H1 (cell line): ENCODE results near the gene PBX3. TPM values are rescaled to one million over a fixed set of nuclear protein-coding genes. Genes with fewer than 3 reads are reported as not detected.

Source experiments
- CTCF ChIA-PET: fragments of 300-600 bp; sonication (Branson Sonifier 250); formaldehyde crosslinking; loops from one replicate; lab custom pipeline; 2021; ENCODE audit not compliant: partially characterized antibody; lab: Charles Lee
- POLR2A ChIA-PET: fragments of 300-600 bp; sonication (Branson Sonifier 250); formaldehyde crosslinking; loops from one replicate; lab custom pipeline; 2021; ENCODE audit warnings: inconsistent platforms; ENCODE audit not compliant: partially characterized antibody; lab: Charles Lee
- DNase-seq, 2 experiments: peaks; one replicate each; pipeline versions ENCODE4 v3.0.0 to v3.0.0-alpha.2; 2010 to 2022; ENCODE audit warnings: low spot score in 2 of 2, low read depth in 1 of 2, mixed read lengths in 1 of 2
- FAIRE-seq: peaks from 2 replicates; lab custom pipeline; 2011; peaks lifted over from hg19 to GRCh38; lab: Jason Lieb, UNC
- H2AFZ ChIP-seq: 2 replicates; pipeline ENCODE4 v1.8.1; 2012; ENCODE audit warnings: low read length, inconsistent platforms
- H2AK5ac ChIP-seq: 2 replicates; pipeline ENCODE4 v1.6.1; 2013; ENCODE audit warnings: low read depth, low read length
- H2BK120ac ChIP-seq: replicated peaks from 2 replicates; pipeline ENCODE3; 2013; ENCODE audit warnings: low read depth, low read length, inconsistent platforms
- H2BK12ac ChIP-seq: 2 replicates; pipeline ENCODE4 v1.6.1; 2013; ENCODE audit warnings: low read depth, low read length
- H2BK15ac ChIP-seq: 2 replicates; pipeline ENCODE4 v1.6.1; 2013; ENCODE audit warnings: low read length
- H2BK20ac ChIP-seq: 2 replicates; pipeline ENCODE4 v1.6.1; 2013; ENCODE audit warnings: low read length
- H2BK5ac ChIP-seq: 2 replicates; pipeline ENCODE4 v1.6.1; 2013; ENCODE audit warnings: low read depth, low read length
- H3K14ac ChIP-seq: 2 replicates; pipeline ENCODE4 v1.6.1; 2013; ENCODE audit warnings: inconsistent platforms; ENCODE audit not compliant: insufficient read length
- H3K18ac ChIP-seq: 2 replicates; pipeline ENCODE4 v1.6.1; 2013; ENCODE audit warnings: low read length; ENCODE audit errors: extremely low read depth
- H3K23ac ChIP-seq: 2 replicates; pipeline ENCODE4 v1.6.1; 2013; ENCODE audit warnings: inconsistent platforms; ENCODE audit not compliant: insufficient read length
- H3K23me2 ChIP-seq: 2 replicates; pipeline ENCODE4 v1.6.1; 2013; ENCODE audit warnings: low read depth, low read length
- H3K27ac ChIP-seq: 2 replicates; pipeline ENCODE4 v1.6.1; 2011; ENCODE audit warnings: low read depth, low read length, inconsistent platforms
- H3K27me3 ChIP-seq, 4 experiments: replicated peaks in 1 of 4; 1 replicate in 1 of 4; 2 replicates in 3 of 4; pipeline versions ENCODE4 v1.6.1 to v1.8.1; 2011 to 2013; ENCODE audit warnings: low read length in 3 of 4, mild to moderate bottlenecking in 3 of 4, inconsistent platforms in 2 of 4, mixed read lengths in 2 of 4, moderate library complexity in 1 of 4; ENCODE audit not compliant: control insufficient read depth in 3 of 4, insufficient read depth in 3 of 4; ENCODE audit errors: extremely low read depth in 1 of 4
- H3K36me3 ChIP-seq, 4 experiments: 2 replicates each; pipeline versions ENCODE4 v1.6.1 to v1.8.1; 2011 to 2013; ENCODE audit warnings: mild to moderate bottlenecking in 4 of 4, low read length in 3 of 4, moderate library complexity in 2 of 4, control low read depth in 1 of 4, inconsistent platforms in 1 of 4; ENCODE audit not compliant: insufficient read depth in 4 of 4, control insufficient read depth in 2 of 4
- H3K4ac ChIP-seq: replicated peaks from 2 replicates; pipeline ENCODE3; 2013; ENCODE audit warnings: low read length, low read depth, mixed read lengths, inconsistent platforms; ENCODE audit not compliant: insufficient read length
- H3K4me1 ChIP-seq, 4 experiments: replicated peaks in 1 of 4; 1 replicate in 1 of 4; 2 replicates in 3 of 4; pipeline versions ENCODE4 v1.6.1 to v1.8.1; 2011 to 2013; ENCODE audit warnings: low read length in 3 of 4, inconsistent platforms in 2 of 4, mixed read lengths in 1 of 4; ENCODE audit not compliant: insufficient read depth in 4 of 4, control insufficient read depth in 3 of 4
- H3K4me2 ChIP-seq, 2 experiments: 2 replicates each; pipeline versions ENCODE4 v1.6.1 to v1.8.1; 2011 to 2013; ENCODE audit warnings: low read depth in 2 of 2, low read length in 2 of 2, control low read depth in 1 of 2, inconsistent platforms in 1 of 2, mild to moderate bottlenecking in 1 of 2; ENCODE audit not compliant: insufficient read depth in 1 of 2
- H3K4me3 ChIP-seq, 4 experiments: fragments of 200-600, 300-600 bp in 1 of 4; sonication (generic), shearing (Covaris generic), sonication (Bioruptor Twin) in 1 of 4; 2 replicates each; pipeline versions ENCODE4 v1.5.1 to v1.8.1; 2011 to 2016; ENCODE audit warnings: low read length in 4 of 4, low read depth in 3 of 4, control low read depth in 2 of 4, inconsistent platforms in 2 of 4, mild to moderate bottlenecking in 2 of 4, mixed read lengths in 1 of 4, moderate library complexity in 1 of 4; ENCODE audit not compliant: insufficient read depth in 2 of 4; ENCODE audit errors: extremely low read depth in 1 of 4
- H3K56ac ChIP-seq: replicated peaks from 2 replicates; pipeline ENCODE3; 2013; ENCODE audit warnings: low read depth, mild to moderate bottlenecking, mixed read lengths, low read length, inconsistent platforms; ENCODE audit not compliant: insufficient read length
- H3K79me1 ChIP-seq: 2 replicates; pipeline ENCODE4 v1.6.1; 2013; ENCODE audit warnings: low read depth, low read length, control low read depth
- H3K79me2 ChIP-seq, 2 experiments: 2 replicates each; pipeline versions ENCODE4 v1.6.1 to v1.8.1; 2012 to 2013; ENCODE audit warnings: low read length in 2 of 2, mild to moderate bottlenecking in 2 of 2, inconsistent platforms in 1 of 2; ENCODE audit not compliant: insufficient read depth in 2 of 2, control insufficient read depth in 1 of 2
- H3K9ac ChIP-seq, 4 experiments: replicated peaks in 1 of 4; 1 replicate in 1 of 4; 2 replicates in 3 of 4; pipeline versions ENCODE4 v1.6.1 to v1.8.1; 2011 to 2013; ENCODE audit warnings: low read depth in 3 of 4, low read length in 3 of 4, control low read depth in 2 of 4, mild to moderate bottlenecking in 2 of 4, moderate library complexity in 2 of 4, inconsistent platforms in 1 of 4; ENCODE audit errors: extremely low read depth in 1 of 4
- H3K9me3 ChIP-seq, 2 experiments: 2 replicates each; pipeline versions ENCODE4 v1.6.1 to v1.8.1; 2012 to 2013; ENCODE audit warnings: mild to moderate bottlenecking in 2 of 2, moderate library complexity in 2 of 2, control low read depth in 1 of 2, inconsistent platforms in 1 of 2, low read depth in 1 of 2, low read length in 1 of 2, mixed read lengths in 1 of 2; ENCODE audit not compliant: insufficient read depth in 2 of 2
- H4K20me1 ChIP-seq, 2 experiments: replicated peaks in 1 of 2; 2 replicates each; pipeline versions ENCODE3 to v1.8.1; 2011 to 2013; ENCODE audit warnings: inconsistent platforms in 2 of 2, low read length in 2 of 2, mild to moderate bottlenecking in 1 of 2; ENCODE audit not compliant: insufficient read depth in 2 of 2, control insufficient read depth in 1 of 2
- H4K5ac ChIP-seq: 2 replicates; pipeline ENCODE4 v1.6.1; 2013; ENCODE audit warnings: low read length, low read depth, mixed read lengths, inconsistent platforms; ENCODE audit not compliant: insufficient read length
- H4K8ac ChIP-seq: 2 replicates; pipeline ENCODE4 v1.8.0; 2013; ENCODE audit warnings: mild to moderate bottlenecking, moderate library complexity, low read length, inconsistent platforms; ENCODE audit not compliant: insufficient read depth; ENCODE audit errors: extremely low read depth
- H4K91ac ChIP-seq: replicated peaks from 2 replicates; pipeline ENCODE3; 2013; ENCODE audit warnings: low read length, mixed read lengths, inconsistent platforms; ENCODE audit not compliant: insufficient read length
- EZH2 ChIP-seq: fragments of 200-600 bp; sonication (generic); IDR thresholded peaks from 2 replicates; pipeline ENCODE4 v1.7.1; 2012; ENCODE audit warnings: low read depth, mild to moderate bottlenecking, moderate library complexity, low read length, inconsistent platforms; ENCODE audit not compliant: severe bottlenecking
- PHF8 ChIP-seq: fragments of 200-600 bp; sonication (generic); conservative IDR thresholded peaks from 2 replicates; pipeline ENCODE4 v1.7.1; 2012; ENCODE audit warnings: low read depth, mild to moderate bottlenecking, inconsistent platforms, low read length, moderate library complexity
- ZNF274 ChIP-seq: IDR thresholded peaks from 2 replicates; pipeline ENCODE4 v1.7.0; 2012; ENCODE audit warnings: low read length, borderline replicate concordance; ENCODE audit errors: extremely low read depth
- WGBS, 2 experiments: shearing (Covaris generic) in 1 of 2; methylation state at CpG; one replicate each; pipeline versions ENCODE4 v1.1.6 to v1.1.7; 2013 to 2015; ENCODE audit warnings: low lambda C conversion rate in 2 of 2, mixed read lengths in 2 of 2, inconsistent platforms in 1 of 2, low coverage in 1 of 2, missing lambda C conversion rate in 1 of 2; ENCODE audit not compliant: insufficient replicate concordance in 2 of 2, insufficient coverage in 1 of 2, insufficient read length in 1 of 2; ENCODE audit errors: extremely low coverage in 1 of 2, missing lambda C conversion rate in 1 of 2; 5-methylcytosine and 5-hydroxymethylcytosine counted together
- polyA plus RNA-seq, 7 experiments: library from polyadenylated mRNA; depleted of rRNA in 3 of 7; stranded (reverse) in 5 of 7; unstranded in 2 of 7; fragments of >200 nt in 5 of 7; fragments of 200-250 nt in 2 of 7; gene quantifications; 1 replicate in 5 of 7; 2 replicates in 1 of 7; 4 replicates in 1 of 7; pipeline versions ENCODE4 v1.2.1 to v1.2.3, GENCODE V29; 2011 to 2013; ENCODE audit warnings: missing spikeins in 2 of 7, mixed read lengths in 2 of 7
- total RNA-seq: library from RNA; stranded (reverse); fragmentation: NEBNext Ultra II Directional; extraction: Animal tissue kit (Norgen Biotek cat#: 25700); gene quantifications from 2 replicates; pipeline ENCODE4 v1.2.1, GENCODE V29; 2021

PBX3 gene
- total and polyA plus RNA-seq, 2 of the 8 experiments (the other 6 are each of a cell fraction or from before 2014, with no cell fraction given): 22.7 to 44.3 TPM

GRCh38 chr9:126002476-126003350 lies 255.5 kb downstream of the PBX3 start:
- Histone ChIP-seq H2BK5ac (no peak overlapping the region), H2AK5ac (no peak overlapping the region), H3K18ac (no peak overlapping the region), H3K4me2 (no peak overlapping the region), H2BK15ac (no peak overlapping the region), H2AFZ (no peak overlapping the region), H3K14ac (no peak overlapping the region), H4K5ac (no peak overlapping the region), H3K4me1 (peaks cover 0 to 7% (median 0%) of the 10 kb centered on the region in 4 experiments; a peak in 2 of 7 replicates), H2BK120ac (no peak overlapping the region), H3K27me3 (no peaks in the 10 kb centered on the region), H2BK12ac (no peak overlapping the region), H2BK20ac (no peak overlapping the region), H3K56ac (no peak overlapping the region), H3K4me3 (no peak overlapping the region), H4K8ac (no peak overlapping the region), H3K23me2 (no peaks in the 10 kb centered on the region), H3K23ac (no peak overlapping the region), H3K27ac (no peak overlapping the region), H3K79me2 (no peaks in the 10 kb centered on the region), H4K91ac (no peak overlapping the region), H3K9ac (no peak overlapping the region), H3K9me3 (peaks cover under 1 to 5% of the 10 kb centered on the region in 2 experiments; a peak in 1 of 4 replicates), H3K36me3 (no peaks in the 10 kb centered on the region), H3K4ac (no peak overlapping the region), H3K79me1 (no peaks in the 10 kb centered on the region), H4K20me1 (no peaks in the 10 kb centered on the region)
- no peak for FAIRE-seq
- CTCF ChIA-PET: interaction anchor here (0.6 kb wide), 1 partner anchor 8 kb away, joined by 3 read pairs; no protein-coding TSS in a partner anchor
- WGBS, 2 experiments: 85% methylated on average over 21 of the region's 21 CpGs; no CpG with 5 or more reads in 1 of the 2 experiments
- no peak for DNase-seq
- TF ChIP-seq PHF8: no peak
- TF ChIP-seq ZNF274: no peak
- TF ChIP-seq EZH2: no peak
- POLR2A ChIA-PET: no interaction called here
